Measurements from ENCODE around the gene PJA2. TPM values are rescaled to one million over a fixed set of nuclear protein-coding genes. Genes with fewer than 3 reads are reported as not detected.

The PJA2 gene
- total RNA-seq, 1 experiment from 2014 or later: 51.5 TPM

- H3K27ac Mint-ChIP-seq: peak overlapping the region; percentile 15; the same call in 1 of the 2 replicates
- H3K36me3 Mint-ChIP-seq: peaks cover 9% of the 10 kb centered on the region
- peaks cover 34% of the 10 kb centered on the region for H3K4me1 Mint-ChIP-seq
- H3K4me3 Mint-ChIP-seq: peak overlapping the region; percentile 97
- DNase-seq (ENCODE audit: low spot score): no peak
- ChIA-PET CTCF (no interaction called here), POLR2A (no interaction called here)
- no peaks in the 10 kb centered on the region for H3K27me3 Mint-ChIP-seq (ENCODE audit: low read depth)
- H3K9me3 Mint-ChIP-seq: peaks cover 21% of the 10 kb centered on the region
- ATAC-seq: no peak
- no peak for TF ChIP-seq NR1H2 (CRISPR knock-in tag; IDR thresholded peaks at IDR 0.05)
These were observed 1.9 kb upstream of the PJA2 start for GRCh38 chr5:109411627-109412026.

DNA sequence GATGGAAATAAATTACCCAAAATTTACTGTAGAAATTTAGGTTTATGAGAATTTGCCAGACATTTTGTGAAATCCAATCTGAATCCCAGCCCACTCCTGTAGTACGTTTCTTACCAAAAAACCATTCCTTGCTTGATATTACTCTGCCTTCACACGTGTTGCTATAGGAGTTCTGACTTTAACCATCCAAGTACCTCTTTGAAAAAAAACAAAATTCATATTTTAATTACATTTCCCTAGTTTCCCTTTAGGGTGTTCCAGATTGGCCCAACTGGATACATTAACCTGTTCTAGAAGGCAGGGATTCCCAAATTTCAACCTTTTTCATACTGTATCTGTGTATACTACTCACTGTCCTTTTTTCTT lies 1.4 kb upstream of the PJA2 start:
- peak overlapping the region; percentile 100 for H3K27ac Mint-ChIP-seq
- no peak for TF ChIP-seq SMAD4 (CRISPR knock-in tag; IDR thresholded peaks at IDR 0.05)
- ChIA-PET POLR2A (interaction anchor here (2.4 to 2.6 kb wide), 2 partner anchors 278 to 663 kb away, joined by 11 to 14 read pairs; partner anchors contain the start of genes FER and MAN2A1), CTCF (no interaction called here)
- no peak for DNase-seq (ENCODE audit: low spot score)
- ATAC-seq: no peak
- H3K4me1 Mint-ChIP-seq: peaks cover 39% of the 10 kb centered on the region
- H3K36me3 Mint-ChIP-seq: peaks cover 9% of the 10 kb centered on the region
- H3K27me3 Mint-ChIP-seq (ENCODE audit: low read depth): no peaks in the 10 kb centered on the region
- peak overlapping the region; percentile 97 for H3K4me3 Mint-ChIP-seq
- H3K9me3 Mint-ChIP-seq: peaks cover 19% of the 10 kb centered on the region

- peaks cover 9% of the 10 kb centered on the region for H3K36me3 Mint-ChIP-seq
- TF ChIP-seq MLX (CRISPR knock-in tag; IDR thresholded peaks at IDR 0.05) (no peak), NR2C2 (CRISPR knock-in tag; IDR thresholded peaks at IDR 0.05) (no peak), FOXK1 (CRISPR knock-in tag; IDR thresholded peaks at IDR 0.05) (peak; percentile 60), SMAD3 (CRISPR knock-in tag; IDR thresholded peaks at IDR 0.05; ENCODE audit: borderline replicate concordance) (no peak), ZNF671 (CRISPR knock-in tag; IDR thresholded peaks at IDR 0.05) (no peak)
- CTCF ChIA-PET: interaction anchor here (1.0 to 2.2 kb wide), 4 partner anchors 10 to 278 kb away, joined by 3 to 8 read pairs (median 4); no protein-coding TSS in a partner anchor
- H3K4me1 Mint-ChIP-seq: peaks cover 45% of the 10 kb centered on the region
- H3K27me3 Mint-ChIP-seq (ENCODE audit: low read depth): no peaks in the 10 kb centered on the region
- ATAC-seq (peak; percentile 43), DNase-seq (ENCODE audit: low spot score) (peak; percentile 75)
- H3K4me3 Mint-ChIP-seq: peak overlapping the region; percentile 97
- H3K27ac Mint-ChIP-seq: peak overlapping the region; percentile 100
- peaks cover 14% of the 10 kb centered on the region for H3K9me3 Mint-ChIP-seq
- POLR2A ChIA-PET: interaction anchor here (0.7 to 2.6 kb wide), 13 partner anchors 8 to 1028 kb away, joined by 3 to 14 read pairs (median 4); partner anchors contain the start of genes FBXL17, FER and MAN2A1
These were observed 795 bp upstream of the PJA2 start for GRCh38 chr5:109410389-109411148.

DNA sequence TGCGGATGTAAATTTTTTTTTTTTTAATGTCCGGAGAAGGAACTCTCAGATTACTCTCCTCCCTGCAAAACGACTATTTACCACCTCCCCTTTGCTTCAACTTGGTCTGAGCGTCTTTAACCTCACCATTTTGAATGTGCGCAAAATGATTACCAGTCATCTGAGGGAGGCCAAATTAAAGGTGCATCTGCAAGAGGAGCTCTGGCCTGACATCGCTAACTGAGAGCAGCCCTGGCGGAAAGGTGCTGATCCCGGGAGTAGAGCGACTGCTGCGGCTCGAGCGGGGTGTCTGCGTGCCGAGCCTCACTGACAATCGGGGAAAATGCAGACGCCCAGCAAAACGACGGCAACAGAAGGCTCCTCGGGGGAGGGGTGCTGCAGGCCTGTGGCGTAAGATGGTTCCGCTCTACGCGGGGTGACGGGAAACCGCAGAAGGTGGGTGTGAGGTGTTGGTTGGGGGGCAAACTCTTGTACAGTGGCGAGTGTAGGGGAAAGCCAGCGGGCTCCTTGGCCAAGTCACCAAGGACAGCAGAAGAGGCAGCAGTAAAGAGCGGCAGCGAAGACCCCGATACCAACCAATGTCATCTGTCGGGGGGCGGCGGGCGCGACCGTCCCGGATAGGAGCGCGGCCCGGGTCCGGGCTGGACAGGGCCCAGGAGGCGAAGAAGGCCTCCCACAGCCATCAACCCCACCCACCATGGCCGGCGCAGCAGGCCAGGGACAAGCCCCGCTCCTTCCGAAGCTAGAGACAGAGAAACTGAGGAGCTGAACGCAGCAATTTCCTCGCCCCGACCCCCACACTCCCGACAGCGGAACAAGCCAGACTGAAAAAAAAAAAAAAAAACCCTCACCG lies 557 bp downstream of the PJA2 start:
- DNase-seq (ENCODE audit: low spot score) (peak; percentile 62), ATAC-seq (peak; percentile 3)
- peak overlapping the region; percentile 97 for H3K4me3 Mint-ChIP-seq
- peaks cover 53% of the 10 kb centered on the region for H3K4me1 Mint-ChIP-seq
- H3K27ac Mint-ChIP-seq: peak overlapping the region; percentile 98
- no peaks in the 10 kb centered on the region for H3K27me3 Mint-ChIP-seq (ENCODE audit: low read depth)
- CTCF ChIA-PET: interaction anchor here (1.0 to 2.2 kb wide), 4 partner anchors 8 to 279 kb away, joined by 3 to 8 read pairs (median 4); no protein-coding TSS in a partner anchor
- H3K36me3 Mint-ChIP-seq: peaks cover 8% of the 10 kb centered on the region
- peaks cover 6% of the 10 kb centered on the region for H3K9me3 Mint-ChIP-seq
- POLR2A ChIA-PET: interaction anchor here (0.7 to 2.6 kb wide), 6 partner anchors 9 to 949 kb away, joined by 3 to 14 read pairs (median 6); partner anchors contain the start of genes FER and MAN2A1
- TF ChIP-seq GABPB1 (CRISPR knock-in tag; IDR thresholded peaks at IDR 0.05): no peak
- no peak for TF ChIP-seq NFYB (CRISPR knock-in tag; conservative IDR thresholded peaks at IDR 0.05; ENCODE audit: low read depth)
- TF ChIP-seq USF2 (CRISPR knock-in tag; IDR thresholded peaks at IDR 0.05): no peak
- TF ChIP-seq ATF2 (CRISPR knock-in tag; IDR thresholded peaks at IDR 0.05; ENCODE audit: borderline replicate concordance, low read depth): no peak
- TF ChIP-seq, protein P1, sequence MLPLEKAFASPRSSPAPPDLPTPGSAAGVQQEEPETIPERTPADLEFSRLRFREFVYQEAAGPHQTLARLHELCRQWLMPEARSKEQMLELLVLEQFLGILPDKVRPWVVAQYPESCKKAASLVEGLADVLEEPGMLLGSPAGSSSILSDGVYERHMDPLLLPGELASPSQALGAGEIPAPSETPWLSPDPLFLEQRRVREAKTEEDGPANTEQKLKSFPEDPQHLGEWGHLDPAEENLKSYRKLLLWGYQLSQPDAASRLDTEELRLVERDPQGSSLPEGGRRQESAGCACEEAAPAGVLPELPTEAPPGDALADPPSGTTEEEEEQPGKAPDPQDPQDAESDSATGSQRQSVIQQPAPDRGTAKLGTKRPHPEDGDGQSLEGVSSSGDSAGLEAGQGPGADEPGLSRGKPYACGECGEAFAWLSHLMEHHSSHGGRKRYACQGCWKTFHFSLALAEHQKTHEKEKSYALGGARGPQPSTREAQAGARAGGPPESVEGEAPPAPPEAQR (CRISPR knock-in tag; IDR thresholded peaks at IDR 0.05): no peak
- no peak for TF ChIP-seq ZNF396 (CRISPR knock-in tag; IDR thresholded peaks at IDR 0.05; ENCODE audit: borderline replicate concordance)
- TF ChIP-seq SP1 (CRISPR knock-in tag; conservative IDR thresholded peaks at IDR 0.05): no peak
- 0 out of 2 replicates have a peak, but pooled peaks have one; percentile 16 for TF ChIP-seq FOXP1 (CRISPR knock-in tag; IDR thresholded peaks at IDR 0.05; ENCODE audit: borderline replicate concordance)
- no peak for TF ChIP-seq ZNF121 (CRISPR knock-in tag; IDR thresholded peaks at IDR 0.05)
- TF ChIP-seq, protein P2, sequence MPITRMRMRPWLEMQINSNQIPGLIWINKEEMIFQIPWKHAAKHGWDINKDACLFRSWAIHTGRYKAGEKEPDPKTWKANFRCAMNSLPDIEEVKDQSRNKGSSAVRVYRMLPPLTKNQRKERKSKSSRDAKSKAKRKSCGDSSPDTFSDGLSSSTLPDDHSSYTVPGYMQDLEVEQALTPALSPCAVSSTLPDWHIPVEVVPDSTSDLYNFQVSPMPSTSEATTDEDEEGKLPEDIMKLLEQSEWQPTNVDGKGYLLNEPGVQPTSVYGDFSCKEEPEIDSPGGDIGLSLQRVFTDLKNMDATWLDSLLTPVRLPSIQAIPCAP (CRISPR knock-in tag; IDR thresholded peaks at IDR 0.05): no peak
- TF ChIP-seq SOX15 (CRISPR knock-in tag; IDR thresholded peaks at IDR 0.05): no peak
- no peak for TF ChIP-seq ZNF219 (CRISPR knock-in tag; IDR thresholded peaks at IDR 0.05; ENCODE audit: borderline replicate concordance)
- peak; percentile 42; the same call in 1 of the 2 replicates for TF ChIP-seq USF1 (CRISPR knock-in tag; IDR thresholded peaks at IDR 0.05)
- TF ChIP-seq ZNF423 (CRISPR knock-in tag; IDR thresholded peaks at IDR 0.05): no peak
